ENCODE data around the gene LIMS1.
"Not testable (repeated sequence)": the region's sequence is repeated elsewhere in the genome, so short reads cannot be mapped to it uniquely, and the experiment has no call there.

LIMS1 gene

GRCh38 chr2:108594982-108595464, 60.8 kb downstream of the LIMS1 start:
- peaks cover 12 to 26% of the 10 kb centered on the region in 2 donors for H3K4me1 ChIP-seq (ENCODE audit: control insufficient read depth in 1 of 2, insufficient read depth in 2 of 2, low read length in 2 of 2)
- peak overlapping the region; percentile 11 for H3K27ac ChIP-seq (ENCODE audit: low read depth, low read length)
- no peaks in the 10 kb centered on the region for H3K27me3 ChIP-seq (ENCODE audit: control insufficient read depth in 1 of 2, insufficient read depth in 2 of 2, low read length in 2 of 2)
- H3K9me3 ChIP-seq (ENCODE audit: control insufficient read depth in 1 of 2, low read length in 2 of 2) = no peaks in the 10 kb centered on the region
- H3K9ac ChIP-seq (ENCODE audit: low read depth in 1 of 2, low read length in 2 of 2) = no peak overlapping the region
- H3K36me3 ChIP-seq (ENCODE audit: control insufficient read depth in 1 of 2, insufficient read depth in 2 of 2, low read length in 2 of 2) = no peaks in the 10 kb centered on the region
- H3K4me3 ChIP-seq (ENCODE audit: low read depth in 1 of 2, low read length in 2 of 2) = no peak overlapping the region

- H3K27me3 ChIP-seq (ENCODE audit: control insufficient read depth in 1 of 2, insufficient read depth in 2 of 2, low read length in 2 of 2); H3K27ac ChIP-seq (ENCODE audit: low read depth, low read length); H3K36me3 ChIP-seq (ENCODE audit: control insufficient read depth in 1 of 2, insufficient read depth in 2 of 2, low read length in 2 of 2); H3K4me3 ChIP-seq (ENCODE audit: low read depth in 1 of 2, low read length in 2 of 2); H3K9me3 ChIP-seq (ENCODE audit: control insufficient read depth in 1 of 2, low read length in 2 of 2); H3K9ac ChIP-seq (ENCODE audit: low read depth in 1 of 2, low read length in 2 of 2): not testable (repeated sequence)
- peaks cover 12 to 24% of the 10 kb centered on the region in 2 donors for H3K4me1 ChIP-seq (ENCODE audit: control insufficient read depth in 1 of 2, insufficient read depth in 2 of 2, low read length in 2 of 2)
Measured at GRCh38 chr2:108595771-108596170, 61.5 kb downstream of the LIMS1 start.

GRCh38 chr2:108597105-108597744, 63.0 kb downstream of the LIMS1 start:
- peaks cover 12 to 24% of the 10 kb centered on the region in 2 donors for H3K4me1 ChIP-seq (ENCODE audit: control insufficient read depth in 1 of 2, insufficient read depth in 2 of 2, low read length in 2 of 2)
- H3K9me3 ChIP-seq (ENCODE audit: control insufficient read depth in 1 of 2, low read length in 2 of 2); H3K27ac ChIP-seq (ENCODE audit: low read depth, low read length); H3K4me3 ChIP-seq (ENCODE audit: low read depth in 1 of 2, low read length in 2 of 2); H3K27me3 ChIP-seq (ENCODE audit: control insufficient read depth in 1 of 2, insufficient read depth in 2 of 2, low read length in 2 of 2); H3K9ac ChIP-seq (ENCODE audit: low read depth in 1 of 2, low read length in 2 of 2); H3K36me3 ChIP-seq (ENCODE audit: control insufficient read depth in 1 of 2, insufficient read depth in 2 of 2, low read length in 2 of 2): not testable (repeated sequence)

- not testable (repeated sequence) for H3K4me3 ChIP-seq (ENCODE audit: low read depth in 1 of 2, low read length in 2 of 2); H3K9me3 ChIP-seq (ENCODE audit: control insufficient read depth in 1 of 2, low read length in 2 of 2); H3K4me1 ChIP-seq (ENCODE audit: control insufficient read depth in 1 of 2, insufficient read depth in 2 of 2, low read length in 2 of 2); H3K9ac ChIP-seq (ENCODE audit: low read depth in 1 of 2, low read length in 2 of 2); H3K27me3 ChIP-seq (ENCODE audit: control insufficient read depth in 1 of 2, insufficient read depth in 2 of 2, low read length in 2 of 2); H3K27ac ChIP-seq (ENCODE audit: low read depth, low read length); H3K36me3 ChIP-seq (ENCODE audit: control insufficient read depth in 1 of 2, insufficient read depth in 2 of 2, low read length in 2 of 2)
Measured at GRCh38 chr2:108601199-108601598, 66.9 kb downstream of the LIMS1 start.

GRCh38 chr2:108602422-108602821, 68.2 kb downstream of the LIMS1 start:
- H3K9me3 ChIP-seq (ENCODE audit: control insufficient read depth in 1 of 2, low read length in 2 of 2) = peaks cover 0 to 2% of the 10 kb centered on the region in 2 donors
- no peak overlapping the region for H3K27ac ChIP-seq (ENCODE audit: low read depth, low read length)
- H3K27me3 ChIP-seq (ENCODE audit: control insufficient read depth in 1 of 2, insufficient read depth in 2 of 2, low read length in 2 of 2) = no peaks in the 10 kb centered on the region
- H3K9ac ChIP-seq (ENCODE audit: low read depth in 1 of 2, low read length in 2 of 2) = no peak overlapping the region
- H3K36me3 ChIP-seq (ENCODE audit: control insufficient read depth in 1 of 2, insufficient read depth in 2 of 2, low read length in 2 of 2) = no peaks in the 10 kb centered on the region
- H3K4me3 ChIP-seq (ENCODE audit: low read depth in 1 of 2, low read length in 2 of 2) = no peak overlapping the region
- H3K4me1 ChIP-seq (ENCODE audit: control insufficient read depth in 1 of 2, insufficient read depth in 2 of 2, low read length in 2 of 2) = peaks cover 0 to 7% of the 10 kb centered on the region in 2 donors

- no peaks in the 10 kb centered on the region for H3K27me3 ChIP-seq (ENCODE audit: control insufficient read depth in 1 of 2, insufficient read depth in 2 of 2, low read length in 2 of 2)
- no peak overlapping the region for H3K27ac ChIP-seq (ENCODE audit: low read depth, low read length)
- no peaks in the 10 kb centered on the region for H3K36me3 ChIP-seq (ENCODE audit: control insufficient read depth in 1 of 2, insufficient read depth in 2 of 2, low read length in 2 of 2)
- H3K4me3 ChIP-seq (ENCODE audit: low read depth in 1 of 2, low read length in 2 of 2) = no peak overlapping the region
- peaks cover 0 to 2% of the 10 kb centered on the region in 2 donors for H3K9me3 ChIP-seq (ENCODE audit: control insufficient read depth in 1 of 2, low read length in 2 of 2)
- peaks cover 2 to 14% of the 10 kb centered on the region in 2 donors for H3K4me1 ChIP-seq (ENCODE audit: control insufficient read depth in 1 of 2, insufficient read depth in 2 of 2, low read length in 2 of 2)
- no peak overlapping the region for H3K9ac ChIP-seq (ENCODE audit: low read depth in 1 of 2, low read length in 2 of 2)
Measured at GRCh38 chr2:108604196-108604595, 69.9 kb downstream of the LIMS1 start.

- Histone ChIP-seq H3K36me3 (ENCODE audit: control insufficient read depth in 1 of 2, insufficient read depth in 2 of 2, low read length in 2 of 2) (no peaks in the 10 kb centered on the region), H3K4me1 (ENCODE audit: control insufficient read depth in 1 of 2, insufficient read depth in 2 of 2, low read length in 2 of 2) (peaks cover 12 to 18% of the 10 kb centered on the region in 2 donors), H3K4me3 (ENCODE audit: low read depth in 1 of 2, low read length in 2 of 2) (no peak overlapping the region), H3K27ac (ENCODE audit: low read depth, low read length) (no peak overlapping the region), H3K27me3 (ENCODE audit: control insufficient read depth in 1 of 2, insufficient read depth in 2 of 2, low read length in 2 of 2) (no peaks in the 10 kb centered on the region), H3K9me3 (ENCODE audit: control insufficient read depth in 1 of 2, low read length in 2 of 2) (peaks cover 0 to 2% of the 10 kb centered on the region in 2 donors), H3K9ac (ENCODE audit: low read depth in 1 of 2, low read length in 2 of 2) (no peak overlapping the region)
Measured at GRCh38 chr2:108605947-108606346, 71.7 kb downstream of the LIMS1 start.

GRCh38 chr2:108607706-108608301, 73.5 kb downstream of the LIMS1 start:
- Histone ChIP-seq H3K27ac (ENCODE audit: low read depth, low read length) (no peak overlapping the region), H3K36me3 (ENCODE audit: control insufficient read depth in 1 of 2, insufficient read depth in 2 of 2, low read length in 2 of 2) (no peaks in the 10 kb centered on the region), H3K9ac (ENCODE audit: low read depth in 1 of 2, low read length in 2 of 2) (no peak overlapping the region), H3K27me3 (ENCODE audit: control insufficient read depth in 1 of 2, insufficient read depth in 2 of 2, low read length in 2 of 2) (no peaks in the 10 kb centered on the region), H3K9me3 (ENCODE audit: control insufficient read depth in 1 of 2, low read length in 2 of 2) (no peaks in the 10 kb centered on the region), H3K4me3 (ENCODE audit: low read depth in 1 of 2, low read length in 2 of 2) (no peak overlapping the region), H3K4me1 (ENCODE audit: control insufficient read depth in 1 of 2, insufficient read depth in 2 of 2, low read length in 2 of 2) (peaks cover 18 to 22% of the 10 kb centered on the region in 2 donors)

GRCh38 chr2:108611021-108611420, 76.8 kb downstream of the LIMS1 start:
- Histone ChIP-seq H3K9me3 (ENCODE audit: control insufficient read depth in 1 of 2, low read length in 2 of 2) (no peaks in the 10 kb centered on the region), H3K9ac (ENCODE audit: low read depth in 1 of 2, low read length in 2 of 2) (no peak overlapping the region), H3K27ac (ENCODE audit: low read depth, low read length) (no peak overlapping the region), H3K27me3 (ENCODE audit: control insufficient read depth in 1 of 2, insufficient read depth in 2 of 2, low read length in 2 of 2) (no peaks in the 10 kb centered on the region), H3K4me1 (ENCODE audit: control insufficient read depth in 1 of 2, insufficient read depth in 2 of 2, low read length in 2 of 2) (peaks cover 25 to 39% of the 10 kb centered on the region in 2 donors), H3K4me3 (ENCODE audit: low read depth in 1 of 2, low read length in 2 of 2) (no peak overlapping the region), H3K36me3 (ENCODE audit: control insufficient read depth in 1 of 2, insufficient read depth in 2 of 2, low read length in 2 of 2) (no peaks in the 10 kb centered on the region)

GRCh38 chr2:108612153-108612513, 77.9 kb downstream of the LIMS1 start:
- no peaks in the 10 kb centered on the region for H3K27me3 ChIP-seq (ENCODE audit: control insufficient read depth in 1 of 2, insufficient read depth in 2 of 2, low read length in 2 of 2)
- no peak overlapping the region for H3K9ac ChIP-seq (ENCODE audit: low read depth in 1 of 2, low read length in 2 of 2)
- no peaks in the 10 kb centered on the region for H3K9me3 ChIP-seq (ENCODE audit: control insufficient read depth in 1 of 2, low read length in 2 of 2)
- no peak overlapping the region for H3K4me3 ChIP-seq (ENCODE audit: low read depth in 1 of 2, low read length in 2 of 2)
- H3K27ac ChIP-seq (ENCODE audit: low read depth, low read length) = no peak overlapping the region
- no peaks in the 10 kb centered on the region for H3K36me3 ChIP-seq (ENCODE audit: control insufficient read depth in 1 of 2, insufficient read depth in 2 of 2, low read length in 2 of 2)
- peaks cover 25 to 50% of the 10 kb centered on the region in 2 donors for H3K4me1 ChIP-seq (ENCODE audit: control insufficient read depth in 1 of 2, insufficient read depth in 2 of 2, low read length in 2 of 2)
